Fibroblast of lung (primary cell): ENCODE results near the gene HNRNPL. TPM values are rescaled to one million over a fixed set of nuclear protein-coding genes. Genes with fewer than 3 reads are reported as not detected.

ENCODE experiments used
- DNase-seq, 2 donors: peaks; one replicate each; pipeline versions ENCODE4 v3.0.0 to v3.0.0-alpha.2; 2010; ENCODE audit warnings: low read depth in 2 of 2
- H2AFZ ChIP-seq: 2 replicates; pipeline ENCODE4 v1.5.1; 2012; ENCODE audit warnings: low read length, control low read depth, inconsistent platforms
- H3K27ac ChIP-seq: 2 replicates; pipeline ENCODE4 v1.5.1; 2011; ENCODE audit warnings: low read length, control low read depth; ENCODE audit not compliant: insufficient read depth
- H3K27me3 ChIP-seq: 2 replicates; pipeline ENCODE4 v1.5.1; 2011; ENCODE audit warnings: mild to moderate bottlenecking, low read length; ENCODE audit not compliant: control insufficient read depth, insufficient read depth
- H3K36me3 ChIP-seq: 2 replicates; pipeline ENCODE4 v1.5.1; 2011; ENCODE audit warnings: low read length; ENCODE audit not compliant: control insufficient read depth, insufficient read depth
- H3K4me1 ChIP-seq: 2 replicates; pipeline ENCODE4 v1.5.1; 2011; ENCODE audit warnings: low read length; ENCODE audit not compliant: control insufficient read depth, insufficient read depth; ENCODE audit errors: extremely low read depth
- H3K4me2 ChIP-seq: 2 replicates; pipeline ENCODE4 v1.5.1; 2011; ENCODE audit warnings: low read length, control low read depth; ENCODE audit not compliant: insufficient read depth; ENCODE audit errors: extremely low read depth
- H3K4me3 ChIP-seq, 4 experiments: fragments of 200-600 bp in 1 of 4; sonication (generic) in 1 of 4; replicated peaks in 1 of 4; 2 replicates each; pipeline ENCODE4 v1.5.1; 2011 to 2016; ENCODE audit warnings: low read length in 4 of 4, low read depth in 3 of 4, mild to moderate bottlenecking in 3 of 4, control low read depth in 2 of 4, inconsistent platforms in 1 of 4, mixed read lengths in 1 of 4; ENCODE audit not compliant: insufficient read depth in 1 of 4; ENCODE audit errors: control extremely low read depth in 1 of 4
- H3K79me2 ChIP-seq: 2 replicates; pipeline ENCODE4 v1.5.1; 2012; ENCODE audit warnings: mild to moderate bottlenecking, low read length, inconsistent platforms; ENCODE audit not compliant: control insufficient read depth, insufficient read depth
- H3K9ac ChIP-seq: 2 replicates; pipeline ENCODE4 v1.5.1; 2011; ENCODE audit warnings: mild to moderate bottlenecking, low read length, control low read depth; ENCODE audit not compliant: insufficient read depth
- H3K9me3 ChIP-seq: 2 replicates; pipeline ENCODE4 v1.5.1; 2012; ENCODE audit warnings: low read depth, low read length; ENCODE audit not compliant: control insufficient read depth, insufficient read depth
- H4K20me1 ChIP-seq: 2 replicates; pipeline ENCODE4 v1.5.1; 2011; ENCODE audit warnings: low read length; ENCODE audit not compliant: control insufficient read depth, insufficient read depth; ENCODE audit errors: extremely low read depth
- CTCF ChIP-seq, 2 donors: IDR thresholded peaks in 1 of 2; conservative IDR thresholded peaks in 1 of 2; 1 replicate in 1 of 2; 2 replicates in 1 of 2; pipeline ENCODE4 v1.5.1; 2011 to 2012; ENCODE audit warnings: low read length in 2 of 2, control low read depth in 1 of 2, inconsistent platforms in 1 of 2, low read depth in 1 of 2, mild to moderate bottlenecking in 1 of 2
- EZH2 ChIP-seq: IDR thresholded peaks from 2 replicates; pipeline ENCODE4 v1.5.1; 2012; ENCODE audit warnings: low read length, control low read depth, mild to moderate bottlenecking; ENCODE audit errors: missing control alignments
- polyA plus RNA-seq, 2 donors: library from polyadenylated mRNA; depleted of rRNA in 1 of 2; stranded (reverse) in 1 of 2; unstranded in 1 of 2; fragments of >200 nt; gene quantifications; 2 replicates each; pipeline ENCODE4 v1.2.1, GENCODE V29; 2011 to 2012; ENCODE audit warnings: missing spikeins in 1 of 2
- total RNA-seq: library from RNA; depleted of rRNA; stranded (reverse); fragments of >200 nt; gene quantifications from 2 replicates; pipeline ENCODE4 v1.2.1, GENCODE V29; 2014

Gene HNRNPL
- total and polyA plus RNA-seq, 2 donors (not counting 1 experiment from before 2014, with no cell fraction given), result 184 to 189 TPM

DNA sequence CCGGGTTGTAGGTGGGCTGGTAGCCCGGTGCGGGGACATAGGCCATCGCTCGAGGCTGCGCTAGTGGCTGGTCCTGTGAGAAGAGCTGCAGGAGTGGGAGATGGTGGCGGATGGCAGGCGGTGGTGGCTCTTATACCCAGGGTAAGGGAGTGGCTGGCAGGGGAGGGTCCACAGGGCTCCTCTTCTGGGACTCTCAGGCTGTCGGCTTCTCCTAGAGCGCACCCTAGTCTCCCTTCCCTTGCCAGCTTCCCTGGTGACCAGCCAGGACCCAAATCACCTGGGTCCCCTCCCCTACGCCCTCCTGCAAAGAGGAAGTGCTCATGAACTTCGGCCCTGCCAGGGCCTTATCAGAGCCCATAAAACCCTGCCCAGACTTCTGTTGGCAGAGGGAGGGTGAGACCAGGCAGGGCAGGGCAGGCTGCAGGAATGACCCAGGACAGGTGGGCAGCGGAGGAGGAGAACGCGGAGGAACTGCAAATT lies 36.9 kb downstream of the HNRNPL start, which contains the start of gene LGALS4:
TSS of gene LGALS4 (minus strand) at position 105 of the 480 bp plus-strand sequence. CDS start at position 46, 59 bp downstream.
- H3K4me1 ChIP-seq, result no peaks in the 10 kb centered on the region
- no peak within 1 kb of the TSS for H3K9ac ChIP-seq
- no peaks in the 10 kb centered on the region for H3K9me3 ChIP-seq
- no peak within 1 kb of the TSS for H3K27ac ChIP-seq
- H3K4me3 ChIP-seq, result no peak within 1 kb of the TSS
- no peaks in the 10 kb centered on the region for H4K20me1 ChIP-seq
- no peaks in the 10 kb centered on the region for H3K27me3 ChIP-seq
- H3K36me3 ChIP-seq, result no peaks in the 10 kb centered on the region
- TF ChIP-seq EZH2 (no peak), CTCF (conservative IDR thresholded peaks at IDR 0.05 in 1 of 2, IDR thresholded peaks at IDR 0.05 in 1 of 2; ENCODE audit: low read depth in 1 of 2, low read length in 2 of 2) (no peak)
- no peak within 1 kb of the TSS for H3K4me2 ChIP-seq
- H3K79me2 ChIP-seq, result no peaks in the 10 kb centered on the region
- DNase-seq, result no peak
- H2AFZ ChIP-seq, result no peak within 1 kb of the TSS

GRCh38 chr19:38812009-38812840 lies 37.6 kb downstream of the HNRNPL start:
- TF ChIP-seq EZH2, result no peak
- TF ChIP-seq CTCF (conservative IDR thresholded peaks at IDR 0.05 in 1 of 2, IDR thresholded peaks at IDR 0.05 in 1 of 2; ENCODE audit: low read depth in 1 of 2, low read length in 2 of 2), result no peak
- H3K79me2 ChIP-seq, result no peaks in the 10 kb centered on the region
- DNase-seq, result no peak
- H3K27me3 ChIP-seq, result no peaks in the 10 kb centered on the region
- no peaks in the 10 kb centered on the region for H3K4me1 ChIP-seq
- H3K27ac ChIP-seq, result no peak overlapping the region
- no peaks in the 10 kb centered on the region for H3K36me3 ChIP-seq
- H3K9ac ChIP-seq, result no peak overlapping the region
- H2AFZ ChIP-seq, result no peak overlapping the region
- no peaks in the 10 kb centered on the region for H3K9me3 ChIP-seq
- no peak overlapping the region for H3K4me2 ChIP-seq
- no peaks in the 10 kb centered on the region for H4K20me1 ChIP-seq
- H3K4me3 ChIP-seq, result no peak overlapping the region

DNA sequence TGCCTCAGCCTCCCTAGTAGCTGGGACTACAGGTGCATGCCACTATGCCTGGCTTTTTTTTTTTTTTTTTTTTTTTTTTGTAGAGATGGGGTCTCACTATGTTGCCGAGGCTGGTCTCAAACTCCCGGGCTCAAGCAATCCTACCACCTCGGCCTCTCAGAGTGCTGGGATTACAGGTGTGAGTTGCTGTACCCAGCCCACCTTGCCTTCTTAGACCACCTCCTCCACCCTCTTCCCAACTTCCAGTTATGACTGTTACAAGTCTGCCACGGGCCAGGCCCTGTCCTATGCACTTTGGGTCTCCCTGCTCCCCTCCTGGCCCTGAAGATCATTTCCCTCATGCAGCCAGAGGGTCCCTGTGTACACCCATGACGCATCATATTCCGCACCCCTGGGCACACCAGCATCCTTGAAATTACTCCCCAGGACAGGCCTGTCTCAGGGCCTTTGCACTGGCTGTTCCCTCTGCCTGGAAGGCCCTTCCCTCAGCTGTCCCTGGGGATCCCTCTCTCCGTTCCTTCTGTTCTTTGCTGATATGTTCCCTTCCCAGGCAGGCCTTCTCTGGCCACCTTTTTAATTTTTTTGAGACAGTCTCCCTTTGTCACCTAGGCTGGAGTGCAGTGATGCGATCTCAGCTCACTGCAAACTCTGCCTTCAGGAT lies 40.1 kb downstream of the HNRNPL start:
- Histone ChIP-seq H4K20me1 (no peaks in the 10 kb centered on the region), H3K27ac (no peak overlapping the region), H3K36me3 (no peaks in the 10 kb centered on the region), H3K9ac (no peak overlapping the region), H3K4me2 (no peak overlapping the region), H3K9me3 (no peaks in the 10 kb centered on the region), H2AFZ (no peak overlapping the region), H3K4me1 (no peaks in the 10 kb centered on the region), H3K27me3 (no peaks in the 10 kb centered on the region), H3K4me3 (no peak overlapping the region), H3K79me2 (no peaks in the 10 kb centered on the region)
- DNase-seq, result no peak
- TF ChIP-seq EZH2 (no peak), CTCF (conservative IDR thresholded peaks at IDR 0.05 in 1 of 2, IDR thresholded peaks at IDR 0.05 in 1 of 2; ENCODE audit: low read depth in 1 of 2, low read length in 2 of 2) (no peak)
